Smooth muscle cell (in vitro differentiated cells): ENCODE results near the gene CMYA5. TPM values are rescaled to one million over a fixed set of nuclear protein-coding genes. Genes with fewer than 3 reads are reported as not detected.

ENCODE experiments used
- DNase-seq: peaks from one replicate; lab custom pipeline; 2025; ENCODE audit not compliant: unreplicated experiment; lab: John Stamatoyannopoulos, UW
- H2AFZ ChIP-seq: fragments of 200-600 bp; sonication (generic); 2 replicates; pipeline ENCODE4 v1.6.0; 2016; ENCODE audit warnings: antibody characterized with exemption, low read depth, mild to moderate bottlenecking
- H3F3A ChIP-seq: fragments of 200-600 bp; sonication (generic); 2 replicates; pipeline ENCODE4 v1.6.0; 2017; ENCODE audit warnings: antibody characterized with exemption, low read depth
- H3K27ac ChIP-seq: fragments of 200-600 bp; sonication (generic); 2 replicates; pipeline ENCODE4 v1.5.1; 2016; ENCODE audit warnings: low read depth, mild to moderate bottlenecking
- H3K27me3 ChIP-seq: fragments of 200-600 bp; sonication (generic); 2 replicates; pipeline ENCODE4 v1.6.1; 2016; ENCODE audit warnings: low read depth, mild to moderate bottlenecking
- H3K36me3 ChIP-seq: fragments of 200-600 bp; sonication (generic); 2 replicates; pipeline ENCODE4 v1.5.1; 2016; ENCODE audit warnings: low read depth
- H3K4me1 ChIP-seq: fragments of 200-600 bp; sonication (generic); 2 replicates; pipeline ENCODE4 v1.5.1; 2016; ENCODE audit warnings: low read depth
- H3K4me2 ChIP-seq: fragments of 200-600 bp; sonication (generic); 2 replicates; pipeline ENCODE4 v1.6.0; 2016; ENCODE audit warnings: mild to moderate bottlenecking
- H3K4me3 ChIP-seq: fragments of 200-600 bp; sonication (generic); 2 replicates; pipeline ENCODE4 v1.5.1; 2016; ENCODE audit warnings: mild to moderate bottlenecking
- H3K79me2 ChIP-seq: fragments of 200-600 bp; sonication (generic); 2 replicates; pipeline ENCODE4 v1.6.0; 2016; ENCODE audit warnings: low read depth, mild to moderate bottlenecking
- H3K9ac ChIP-seq: fragments of 200-600 bp; sonication (generic); 2 replicates; pipeline ENCODE4 v1.6.0; 2016; ENCODE audit warnings: low read depth
- H3K9me3 ChIP-seq: fragments of 200-600 bp; sonication (generic); replicated peaks from 2 replicates; pipeline ENCODE4 v1.5.1; 2016; ENCODE audit warnings: low read depth
- H4K20me1 ChIP-seq: fragments of 200-600 bp; sonication (generic); 2 replicates; pipeline ENCODE4 v1.6.0; 2016; ENCODE audit warnings: low read depth
- WGBS: methylation state at CpG from one replicate; pipeline ENCODE4 v1.1.7; 2016; ENCODE audit warnings: low lambda C conversion rate; 5-methylcytosine and 5-hydroxymethylcytosine counted together
- polyA plus RNA-seq: library from polyadenylated mRNA; unstranded; fragments of >200 nt; fragmentation: Nextera tagmentation; extraction: Ambion mirVana; gene quantifications from 2 replicates; pipeline ENCODE4 v1.2.1, GENCODE V29; 2016
- total RNA-seq: library from RNA; depleted of rRNA; stranded (reverse); fragments of >200 nt; gene quantifications from 2 replicates; pipeline ENCODE4 v1.2.3, GENCODE V29; 2014
- TF ChIP-seq, protein P1 (sequence below): fragments of 200-600 bp; sonication (generic); IDR thresholded peaks from 2 replicates; pipeline ENCODE4 v1.5.1; 2017; ENCODE audit warnings: borderline replicate concordance, mild to moderate bottlenecking, antibody characterized with exemption; ENCODE audit not compliant: insufficient read depth, poor library complexity, severe bottlenecking

CMYA5 gene
- total and polyA plus RNA-seq, 2 experiments from 2014 or later, result 0.31 to 1.9 TPM

DNA sequence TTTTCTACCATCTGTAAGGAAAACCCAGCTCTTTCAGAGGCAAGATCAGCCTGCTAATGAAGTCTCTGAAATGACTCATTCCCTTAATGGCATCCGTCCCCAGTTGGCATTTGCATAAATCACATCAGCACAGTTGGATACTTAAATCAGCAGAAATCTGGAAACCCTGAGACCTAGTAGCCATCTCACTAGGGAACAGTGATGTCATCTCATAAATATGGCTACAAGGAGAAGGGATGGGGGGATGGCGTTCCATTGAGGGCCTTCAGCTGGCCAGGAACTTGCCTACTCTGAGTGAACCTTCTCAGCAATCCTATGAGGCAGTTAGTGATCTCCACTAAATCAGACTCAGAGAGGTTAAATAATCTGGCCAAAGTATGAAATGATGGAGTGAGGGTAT, 81.8 kb downstream of the CMYA5 start:
- Histone ChIP-seq H3K4me2 (no peak overlapping the region), H3K27ac (no peak overlapping the region)
- TF ChIP-seq, protein P1, sequence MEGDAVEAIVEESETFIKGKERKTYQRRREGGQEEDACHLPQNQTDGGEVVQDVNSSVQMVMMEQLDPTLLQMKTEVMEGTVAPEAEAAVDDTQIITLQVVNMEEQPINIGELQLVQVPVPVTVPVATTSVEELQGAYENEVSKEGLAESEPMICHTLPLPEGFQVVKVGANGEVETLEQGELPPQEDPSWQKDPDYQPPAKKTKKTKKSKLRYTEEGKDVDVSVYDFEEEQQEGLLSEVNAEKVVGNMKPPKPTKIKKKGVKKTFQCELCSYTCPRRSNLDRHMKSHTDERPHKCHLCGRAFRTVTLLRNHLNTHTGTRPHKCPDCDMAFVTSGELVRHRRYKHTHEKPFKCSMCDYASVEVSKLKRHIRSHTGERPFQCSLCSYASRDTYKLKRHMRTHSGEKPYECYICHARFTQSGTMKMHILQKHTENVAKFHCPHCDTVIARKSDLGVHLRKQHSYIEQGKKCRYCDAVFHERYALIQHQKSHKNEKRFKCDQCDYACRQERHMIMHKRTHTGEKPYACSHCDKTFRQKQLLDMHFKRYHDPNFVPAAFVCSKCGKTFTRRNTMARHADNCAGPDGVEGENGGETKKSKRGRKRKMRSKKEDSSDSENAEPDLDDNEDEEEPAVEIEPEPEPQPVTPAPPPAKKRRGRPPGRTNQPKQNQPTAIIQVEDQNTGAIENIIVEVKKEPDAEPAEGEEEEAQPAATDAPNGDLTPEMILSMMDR, result no peak

GRCh38 chr5:79772651-79773050, 83.0 kb downstream of the CMYA5 start:
- no peaks in the 10 kb centered on the region for H3K27me3 ChIP-seq
- no peaks in the 10 kb centered on the region for H3K36me3 ChIP-seq
- TF ChIP-seq, protein P1, result no peak
- no peaks in the 10 kb centered on the region for H3K9me3 ChIP-seq
- H3K9ac ChIP-seq, result no peak overlapping the region
- no peaks in the 10 kb centered on the region for H3K4me1 ChIP-seq
- no peak overlapping the region for H3K4me3 ChIP-seq
- no peak for DNase-seq
- no peaks in the 10 kb centered on the region for H4K20me1 ChIP-seq
- H2AFZ ChIP-seq, result no peak overlapping the region
- no peak overlapping the region for H3K27ac ChIP-seq
- no peak overlapping the region for H3K4me2 ChIP-seq
- no peaks in the 10 kb centered on the region for H3F3A ChIP-seq
- H3K79me2 ChIP-seq, result no peaks in the 10 kb centered on the region
- WGBS, result 92% methylated on average over 5 of the region's 5 CpGs

More for the DNA sequence above, 81.8 kb downstream of the CMYA5 start:
- H3K4me3 ChIP-seq, result no peak overlapping the region
- H2AFZ ChIP-seq, result no peak overlapping the region
- H3K9ac ChIP-seq, result no peak overlapping the region
- H3F3A ChIP-seq, result no peaks in the 10 kb centered on the region
- 37% methylated on average over 2 of the region's 2 CpGs for WGBS
- H3K27me3 ChIP-seq, result no peaks in the 10 kb centered on the region
- H3K79me2 ChIP-seq, result no peaks in the 10 kb centered on the region
- no peaks in the 10 kb centered on the region for H3K9me3 ChIP-seq
- no peaks in the 10 kb centered on the region for H4K20me1 ChIP-seq
- H3K4me1 ChIP-seq, result no peaks in the 10 kb centered on the region
- no peaks in the 10 kb centered on the region for H3K36me3 ChIP-seq
- DNase-seq, result no peak

- no peaks in the 10 kb centered on the region for H4K20me1 ChIP-seq
- peak overlapping the region; percentile 52 for H2AFZ ChIP-seq
- peak overlapping the region; percentile 66 for H3K27ac ChIP-seq
- DNase-seq, result no peak
- peak overlapping the region; percentile 81 for H3K4me2 ChIP-seq
- H3F3A ChIP-seq, result no peaks in the 10 kb centered on the region
- TF ChIP-seq, protein P1, result no peak
- H3K36me3 ChIP-seq, result no peaks in the 10 kb centered on the region
- H3K4me1 ChIP-seq, result no peaks in the 10 kb centered on the region
- no peaks in the 10 kb centered on the region for H3K79me2 ChIP-seq
- WGBS, result 50% methylated on average over 4 of the region's 4 CpGs
- no peak overlapping the region for H3K9ac ChIP-seq
- no peaks in the 10 kb centered on the region for H3K9me3 ChIP-seq
- H3K27me3 ChIP-seq, result no peaks in the 10 kb centered on the region
- no peak overlapping the region for H3K4me3 ChIP-seq
These were observed 84.0 kb downstream of the CMYA5 start for GRCh38 chr5:79773612-79774011.

DNA sequence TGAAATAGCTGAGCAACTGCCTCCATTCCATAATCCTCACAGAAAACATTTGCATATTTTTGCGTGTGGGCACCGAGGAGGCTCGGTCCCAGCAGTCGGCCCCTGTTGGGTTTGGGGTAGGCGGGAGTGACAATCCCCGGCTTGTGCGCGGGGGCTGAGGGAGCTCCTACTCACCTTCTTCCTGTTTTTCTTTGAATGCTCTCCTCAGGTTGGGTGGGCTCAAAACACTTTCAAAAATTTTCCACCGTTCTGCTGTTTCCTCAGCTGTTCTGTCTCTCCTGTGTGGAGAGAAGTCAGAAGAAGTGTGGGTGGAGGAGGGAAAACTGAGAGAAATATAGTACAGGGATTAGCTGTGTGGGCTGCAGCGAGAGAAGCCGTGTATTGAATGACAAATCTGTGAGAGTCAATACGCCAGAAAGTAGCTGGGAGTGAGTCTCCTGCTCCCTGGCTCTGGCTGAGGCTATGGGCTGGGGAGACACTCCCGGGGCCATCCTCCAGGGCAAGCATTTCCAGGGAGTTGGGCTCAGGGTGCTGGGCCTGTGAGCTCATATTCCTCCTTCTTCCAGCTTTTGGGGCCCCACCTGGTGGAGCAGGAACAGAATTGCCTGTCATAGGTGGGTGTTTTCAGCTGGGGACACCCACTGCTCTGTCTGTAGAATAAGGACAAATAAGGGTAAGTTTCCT, 84.7 kb downstream of the CMYA5 start:
- peak overlapping the region; percentile 52 for H2AFZ ChIP-seq
- WGBS, result 33% methylated on average over 13 of the region's 13 CpGs
- H3K79me2 ChIP-seq, result no peaks in the 10 kb centered on the region
- no peak overlapping the region for H3K9ac ChIP-seq
- DNase-seq, result no peak
- no peaks in the 10 kb centered on the region for H3K36me3 ChIP-seq
- H3F3A ChIP-seq, result no peaks in the 10 kb centered on the region
- H3K4me1 ChIP-seq, result no peaks in the 10 kb centered on the region
- peak overlapping the region; percentile 81 for H3K4me2 ChIP-seq
- H3K9me3 ChIP-seq, result no peaks in the 10 kb centered on the region
- H3K27ac ChIP-seq, result peak overlapping the region; percentile 66
- TF ChIP-seq, protein P1, result peak; percentile 20
- no peaks in the 10 kb centered on the region for H4K20me1 ChIP-seq
- no peaks in the 10 kb centered on the region for H3K27me3 ChIP-seq
- H3K4me3 ChIP-seq, result no peak overlapping the region
